ENCODE results near the gene SORBS2. TPM values are rescaled to one million over a fixed set of nuclear protein-coding genes. Genes with fewer than 3 reads are reported as not detected.
"Not testable (repeated sequence)": the region's sequence is repeated elsewhere in the genome, so short reads cannot be mapped to it uniquely, and the experiment has no call there.

The SORBS2 gene
- polyA plus RNA-seq, 1 donor, result 25.3 TPM

- DNase-seq, result no peak
Measured at GRCh38 chr4:185711726-185712125, 100.3 kb downstream of the SORBS2 start.

- no peak for DNase-seq
Measured at GRCh38 chr4:185710487-185710995, 101.5 kb downstream of the SORBS2 start.

DNA sequence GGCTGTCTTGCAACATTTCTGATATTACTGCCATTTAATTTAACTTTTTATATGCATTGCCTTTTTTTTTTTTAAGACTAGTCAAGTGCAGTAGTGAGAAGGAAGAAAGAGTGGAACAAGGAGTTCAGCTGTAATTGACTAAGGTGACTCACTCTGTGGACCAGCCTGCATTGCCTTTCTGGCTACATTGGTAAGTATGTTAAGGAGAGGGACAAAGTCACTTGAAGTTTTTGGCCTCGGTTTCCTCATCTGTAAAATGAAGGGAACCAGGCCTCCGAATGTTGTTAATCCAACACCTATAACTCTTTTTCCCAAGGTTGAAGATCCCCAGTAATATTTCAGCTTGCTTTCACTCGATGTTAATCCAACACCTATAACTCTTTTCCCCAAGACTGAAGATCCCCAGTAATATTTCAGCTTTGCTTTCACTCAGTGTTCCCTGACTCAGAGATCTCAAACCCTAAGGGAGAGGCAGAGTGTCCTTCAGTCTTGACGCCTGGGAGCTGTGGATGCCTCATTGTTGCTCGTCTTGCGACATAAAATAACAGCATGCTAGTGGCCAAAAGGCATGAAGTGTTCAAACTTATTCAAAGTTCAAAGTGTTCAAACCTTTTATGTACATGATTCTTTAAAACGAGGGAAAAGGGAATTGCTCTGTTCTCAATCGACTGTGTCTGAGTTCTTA lies 102.0 kb downstream of the SORBS2 start:
- DNase-seq, result no peak

GRCh38 chr4:185708348-185708747 lies 103.6 kb downstream of the SORBS2 start:
- peak; percentile 19 for DNase-seq

DNA sequence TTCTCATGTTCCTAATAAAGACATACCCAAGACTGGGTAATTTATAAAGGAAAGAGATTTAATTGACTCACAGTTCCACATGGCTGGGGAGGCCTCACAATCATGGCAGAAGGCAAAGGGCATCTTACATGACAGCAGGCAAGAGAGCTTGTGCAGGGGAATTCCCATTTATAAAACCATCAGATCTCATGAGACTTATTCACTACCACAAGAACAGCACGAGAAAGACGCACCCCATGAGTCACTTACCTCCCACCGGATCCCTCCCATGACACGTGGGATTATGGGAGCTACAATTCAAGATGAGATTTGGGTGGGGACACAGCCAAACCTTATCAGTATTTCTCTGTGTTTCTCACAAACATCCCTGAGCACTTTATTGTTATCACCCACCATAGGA lies 104.4 kb downstream of the SORBS2 start:
- not testable (repeated sequence) for DNase-seq

DNA sequence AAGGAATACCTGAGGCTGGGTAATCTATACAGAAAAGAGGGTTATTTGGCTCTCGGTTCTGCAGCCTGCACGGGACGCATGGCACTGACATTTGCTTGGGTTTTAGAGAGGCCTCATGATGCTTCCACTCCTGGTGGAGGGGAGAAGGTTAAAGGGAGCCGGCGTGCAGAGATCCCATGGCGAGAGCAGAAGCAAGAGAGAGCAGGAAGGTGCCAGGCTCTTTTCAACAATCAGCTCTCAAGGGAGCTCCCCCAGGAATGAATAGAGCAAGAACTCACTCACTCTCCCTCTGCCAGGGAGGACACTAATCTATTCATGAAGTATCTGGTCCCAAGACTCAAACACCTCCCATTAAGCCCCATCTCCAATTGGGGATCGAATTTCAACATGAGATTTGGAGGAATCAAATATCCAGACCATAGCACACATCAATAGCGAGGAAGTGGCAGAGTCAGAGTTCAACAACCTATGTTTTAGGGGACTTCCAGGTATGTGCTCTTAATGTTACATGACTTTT lies 109.8 kb downstream of the SORBS2 start:
- DNase-seq, result no peak

DNA sequence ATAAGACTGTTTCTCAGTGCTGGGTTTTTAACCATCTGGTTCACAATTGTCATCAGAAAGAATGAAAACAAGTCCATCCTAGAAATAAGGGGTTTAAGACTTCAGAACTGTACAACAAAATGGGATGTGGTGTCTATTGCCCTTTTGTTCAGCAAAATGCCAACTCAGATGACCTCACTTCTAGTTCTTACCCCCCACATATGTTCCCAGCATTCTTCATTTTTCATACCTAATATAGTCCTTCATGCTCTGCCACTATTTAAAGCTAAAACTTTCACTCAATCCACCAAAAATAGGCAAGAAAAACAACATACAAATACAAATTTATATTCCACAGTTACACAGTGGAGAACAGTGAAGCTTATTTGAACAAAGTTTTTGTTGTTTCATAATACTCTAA lies 111.4 kb downstream of the SORBS2 start:
- DNase-seq, result no peak

- DNase-seq, result no peak
Measured at GRCh38 chr4:185700048-185700447, 111.9 kb downstream of the SORBS2 start.

- DNase-seq, result no peak
Measured at GRCh38 chr4:185697488-185697887, 114.5 kb downstream of the SORBS2 start.

- DNase-seq, result no peak
Measured at GRCh38 chr4:185695743-185696142, 116.3 kb downstream of the SORBS2 start.

GRCh38 chr4:185693548-185694215 lies 118.3 kb downstream of the SORBS2 start:
- DNase-seq, result no peak

GRCh38 chr4:185689407-185689806 lies 122.6 kb downstream of the SORBS2 start:
- no peak for DNase-seq

- no peak for DNase-seq
Measured at GRCh38 chr4:185685804-185686203, 126.2 kb downstream of the SORBS2 start.

DNA sequence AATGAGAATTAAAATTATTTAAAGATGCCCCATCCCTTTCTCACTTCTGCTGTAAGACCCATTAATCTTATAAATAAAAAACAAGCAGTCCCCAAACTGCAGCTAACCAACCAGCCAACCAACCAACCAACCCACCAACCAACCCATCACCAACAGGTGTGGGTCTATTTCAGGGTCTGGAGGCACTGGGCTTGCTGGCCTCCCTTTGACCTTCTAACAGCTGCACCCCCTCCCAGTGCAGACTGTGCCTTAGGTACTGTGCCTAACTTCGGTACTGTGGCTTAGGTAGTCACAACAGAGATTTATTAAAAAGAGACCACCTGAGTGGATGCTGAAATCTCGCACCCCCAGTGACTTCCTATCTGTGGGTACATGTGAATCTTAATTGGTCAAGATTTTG lies 128.1 kb downstream of the SORBS2 start:
- DNase-seq, result no peak

DNA sequence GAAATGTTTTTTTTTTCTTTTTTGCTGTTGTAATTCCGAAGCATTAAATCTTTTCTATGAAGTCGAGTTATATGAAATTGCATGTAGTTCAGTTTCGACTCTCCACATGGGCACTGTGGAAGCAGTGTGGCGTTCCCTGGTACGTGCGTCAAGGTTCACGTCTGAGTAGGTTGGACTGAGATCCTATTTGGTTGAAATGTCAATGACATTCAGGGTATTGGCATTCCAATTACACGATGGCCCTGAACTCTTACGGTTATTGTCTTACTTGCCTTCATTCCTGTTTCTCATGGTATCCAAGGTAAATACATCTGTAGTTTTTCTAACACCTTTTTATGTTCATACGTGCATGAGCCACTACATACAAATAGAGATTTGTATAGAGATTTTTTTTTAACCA lies 128.8 kb downstream of the SORBS2 start:
- no peak for DNase-seq

DNA sequence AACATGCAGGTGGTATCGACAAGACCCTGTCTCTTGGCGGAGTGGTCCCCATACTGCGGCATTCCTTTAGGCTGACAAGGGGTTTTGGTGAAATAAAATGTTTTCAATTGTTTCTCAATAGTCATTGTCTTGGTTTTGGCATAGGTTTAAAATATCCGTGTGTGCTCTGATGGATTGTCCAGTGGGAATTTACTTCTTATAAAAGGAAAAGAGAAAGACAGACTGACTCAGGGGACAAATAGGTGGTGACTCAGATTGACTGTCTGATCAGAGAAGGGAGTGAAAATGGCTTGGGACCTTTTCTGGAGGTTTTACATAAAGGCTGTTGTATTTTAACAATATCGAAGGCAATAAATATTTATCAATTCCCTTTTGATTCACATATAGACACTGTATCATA lies 129.8 kb downstream of the SORBS2 start:
- no peak for DNase-seq

DNA sequence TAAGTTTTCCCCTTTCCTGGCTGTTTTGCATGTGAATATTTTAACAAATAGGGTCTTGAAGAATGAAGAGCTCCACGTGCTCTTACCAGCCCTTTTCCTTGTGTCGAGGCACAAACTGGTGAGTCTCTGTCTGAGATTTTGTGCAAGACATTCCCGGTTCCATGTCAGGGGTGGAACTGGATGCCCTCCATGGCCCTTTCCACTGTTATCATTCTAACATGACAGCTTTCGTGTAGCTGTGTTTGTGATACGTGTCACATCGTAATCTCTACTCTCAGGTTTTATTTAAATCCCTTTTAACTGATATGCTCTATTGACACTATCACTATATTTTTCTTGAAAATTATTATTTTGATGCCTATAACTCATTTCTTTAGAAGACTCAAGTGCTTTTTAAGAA lies 130.4 kb downstream of the SORBS2 start:
- no peak for DNase-seq

- DNase-seq, result no peak
Measured at GRCh38 chr4:185680617-185681016, 131.4 kb downstream of the SORBS2 start.

DNA sequence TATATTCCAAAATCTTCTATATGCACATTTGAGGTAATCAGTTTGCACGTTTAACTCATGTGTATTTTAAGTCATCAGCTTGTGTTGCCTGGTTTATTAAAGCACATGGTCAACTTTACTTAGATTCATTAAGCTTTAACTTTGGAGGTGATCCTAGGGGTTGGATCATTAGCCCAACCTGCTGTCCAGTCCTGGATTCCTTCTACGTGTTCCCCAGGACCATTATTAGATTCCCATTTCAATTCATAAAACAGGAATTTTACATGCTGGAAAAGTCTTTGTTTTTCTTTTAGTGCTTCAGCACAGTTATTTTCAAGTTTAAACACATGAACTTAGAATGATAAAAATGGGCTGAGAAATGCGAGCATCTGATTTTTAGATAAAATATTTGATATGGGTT lies 132.5 kb downstream of the SORBS2 start:
- DNase-seq, result no peak

GRCh38 chr4:185677637-185678314 lies 134.2 kb downstream of the SORBS2 start:
- DNase-seq, result no peak

GRCh38 chr4:185672618-185673017 lies 139.4 kb downstream of the SORBS2 start:
- DNase-seq, result no peak

- no peak for DNase-seq
Measured at GRCh38 chr4:185672151-185672550, 139.8 kb downstream of the SORBS2 start.

DNA sequence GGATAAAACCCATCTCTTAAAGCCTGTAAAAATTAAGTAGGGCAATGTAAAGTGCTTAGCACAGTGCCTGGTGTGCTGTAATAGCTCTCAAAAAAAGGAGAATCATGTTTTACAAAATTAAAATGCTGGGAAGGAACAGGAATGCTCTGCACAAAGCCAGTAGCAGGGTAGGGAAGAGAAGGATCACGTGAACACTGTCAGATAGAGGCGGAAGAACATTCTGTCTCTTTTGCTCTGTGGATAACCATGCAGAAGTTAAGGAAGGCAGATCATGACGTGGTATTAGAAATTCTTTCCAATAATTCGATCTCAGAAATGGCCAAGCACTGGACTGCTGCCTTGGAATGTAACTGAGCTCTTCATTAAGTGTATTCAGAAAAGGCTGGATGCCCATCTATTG lies 140.5 kb downstream of the SORBS2 start:
- DNase-seq, result no peak
